Smooth muscle cell of the brain vasculature (primary cell): Measurements from ENCODE around the gene GJB4.
"Not testable (repeated sequence)": the region's sequence is repeated elsewhere in the genome, so short reads cannot be mapped to it uniquely, and the experiment has no call there.

Experiments
- DNase-seq: peaks from one replicate; pipeline ENCODE4 v3.0.0-alpha.2; 2012; ENCODE audit warnings: low read depth, low spot score

The GJB4 gene

GRCh38 chr1:34800214-34800613, 40.7 kb downstream of the GJB4 start:
- DNase-seq = no peak

GRCh38 chr1:34803770-34804169, 44.2 kb downstream of the GJB4 start:
- no peak for DNase-seq

- DNase-seq = no peak
Measured at GRCh38 chr1:34806396-34806795, 46.9 kb downstream of the GJB4 start.

- DNase-seq = no peak
Measured at GRCh38 chr1:34808051-34808810, 48.7 kb downstream of the GJB4 start.

GRCh38 chr1:34810781-34811180, 51.2 kb downstream of the GJB4 start:
- DNase-seq = not testable (repeated sequence)
